GM19193 (cell line): Measurements from ENCODE around the gene TLCD5.

Experiments used
- POLR2A ChIP-seq: IDR thresholded peaks from 4 replicates; pipeline ENCODE4 v1.6.1; 2011; ENCODE audit not compliant: insufficient read depth, insufficient read length; ENCODE audit errors: extremely low read depth

Gene TLCD5

DNA sequence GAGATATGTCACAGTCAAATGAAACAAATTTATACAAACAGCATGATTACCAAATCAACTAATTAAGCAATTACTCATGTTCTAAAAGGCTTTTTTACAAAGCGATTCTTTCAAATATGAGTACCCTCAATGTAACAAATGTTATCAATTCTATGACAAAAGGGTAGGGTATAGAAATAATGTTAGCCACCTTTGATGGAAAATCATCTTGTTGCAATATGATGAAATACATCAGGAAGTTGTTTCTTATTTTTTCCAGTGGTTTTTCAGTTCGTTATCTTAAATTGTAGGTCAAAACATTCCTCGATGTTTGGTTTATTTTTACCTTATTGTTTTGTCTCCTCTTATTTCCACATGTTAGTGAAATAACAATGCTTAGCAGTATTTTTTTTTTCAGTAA, 17.6 kb downstream of the TLCD5 start:
- TF ChIP-seq POLR2A, result no peak

- no peak for TF ChIP-seq POLR2A
Measured at GRCh38 chr11:120343429-120343828, 18.3 kb downstream of the TLCD5 start.

- no peak for TF ChIP-seq POLR2A
Measured at GRCh38 chr11:120344302-120345004, 19.4 kb downstream of the TLCD5 start.

DNA sequence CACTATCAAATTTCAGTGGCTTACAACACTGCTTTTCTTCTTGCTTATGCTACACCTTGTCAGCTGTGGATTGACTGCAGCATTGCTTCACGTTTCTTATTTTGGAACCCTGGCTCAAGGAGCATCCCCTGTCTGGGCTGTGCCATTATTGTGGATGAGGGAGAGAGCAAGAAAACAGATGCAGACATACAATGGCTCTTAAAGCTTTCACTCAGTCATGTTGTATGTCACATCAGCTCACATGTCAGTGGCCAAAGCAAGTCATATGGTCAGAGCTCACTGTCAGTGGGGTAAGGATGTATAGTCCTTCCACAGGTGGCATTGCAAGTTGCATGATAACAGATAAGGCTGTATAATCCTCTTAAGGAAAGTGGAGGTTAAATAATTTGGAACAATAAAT, 21.1 kb downstream of the TLCD5 start:
- TF ChIP-seq POLR2A, result no peak

DNA sequence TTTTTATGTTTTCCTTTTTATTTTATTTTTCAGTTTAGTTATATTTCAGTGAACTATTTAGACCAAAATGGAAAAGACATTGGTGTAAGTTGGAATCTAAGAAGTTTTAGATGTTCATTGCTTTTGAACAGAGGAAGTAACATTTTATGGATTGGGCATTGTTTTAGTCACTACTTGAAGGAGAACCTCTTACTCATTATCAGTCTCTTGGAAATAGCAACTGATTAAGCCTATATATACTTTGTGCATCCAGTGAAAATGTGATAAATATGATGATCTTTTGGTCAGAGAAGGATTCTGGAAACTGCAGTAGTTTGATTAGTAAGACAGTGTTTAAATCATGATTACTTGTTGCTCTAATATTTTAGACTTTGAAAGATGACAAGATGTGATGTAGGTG, 25.5 kb downstream of the TLCD5 start:
- TF ChIP-seq POLR2A, result no peak

GRCh38 chr11:120352405-120352804, 27.3 kb downstream of the TLCD5 start:
- no peak for TF ChIP-seq POLR2A

- no peak for TF ChIP-seq POLR2A
Measured at GRCh38 chr11:120354068-120354467, 29.0 kb downstream of the TLCD5 start.

DNA sequence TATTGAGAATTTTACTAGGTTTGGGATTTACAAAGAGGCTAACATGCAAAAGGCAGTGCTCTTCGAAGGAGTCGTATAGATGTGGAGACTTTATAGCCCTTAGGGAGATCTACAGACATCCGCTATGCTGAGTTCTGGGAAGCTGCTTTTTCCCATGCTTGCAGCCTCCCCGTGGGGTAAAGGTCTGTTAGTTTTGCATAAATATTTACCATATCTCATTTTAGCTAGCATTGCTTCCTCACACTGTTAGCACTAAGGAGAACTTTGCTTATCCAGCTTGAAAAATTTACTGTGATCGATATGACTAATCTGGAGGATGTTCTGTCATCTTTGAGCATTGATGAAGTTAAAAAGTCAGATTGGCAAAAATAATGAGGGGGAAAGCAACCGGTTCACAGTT, 29.7 kb downstream of the TLCD5 start:
- no peak for TF ChIP-seq POLR2A

GRCh38 chr11:120357620-120358019, 32.5 kb downstream of the TLCD5 start:
- no peak for TF ChIP-seq POLR2A

DNA sequence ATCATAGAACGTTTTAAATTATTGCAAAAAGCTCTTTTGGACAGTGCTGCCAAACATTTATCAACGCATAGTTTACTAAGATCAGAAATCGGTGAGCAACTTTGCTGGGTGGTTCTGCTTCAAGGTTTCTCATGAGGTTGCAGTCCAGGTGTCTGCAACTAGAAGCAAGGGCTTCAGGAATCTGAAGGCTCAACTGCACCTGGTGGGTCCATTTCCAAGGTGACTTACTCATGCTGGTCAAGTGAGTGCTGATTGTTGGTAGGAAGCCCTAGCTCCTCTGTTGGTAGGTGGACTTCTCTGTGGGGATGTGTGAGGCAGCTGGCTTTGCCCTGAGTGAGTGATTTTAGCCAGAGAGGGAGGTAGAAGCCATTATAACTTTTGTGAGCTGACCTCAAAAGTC, 33.6 kb downstream of the TLCD5 start:
- TF ChIP-seq POLR2A, result no peak

DNA sequence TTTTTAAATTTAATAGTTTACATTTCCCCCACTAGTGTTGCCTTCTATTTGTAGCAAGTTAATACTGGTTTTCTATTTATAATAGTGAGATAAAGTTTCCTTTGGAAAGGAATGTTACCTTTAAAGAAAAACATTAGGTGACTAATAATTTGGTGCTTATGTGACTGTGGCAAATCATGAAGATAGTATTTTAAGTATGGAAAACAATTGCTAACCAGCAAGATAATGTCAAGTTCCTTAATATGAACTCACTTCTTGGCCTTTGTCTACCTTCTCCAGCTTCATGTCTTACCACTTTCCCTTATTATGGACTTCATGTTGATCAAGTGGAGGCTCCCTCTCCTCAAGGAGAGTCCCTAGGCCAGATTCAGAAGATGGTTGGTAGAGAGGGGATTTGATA, 38.3 kb downstream of the TLCD5 start:
- TF ChIP-seq POLR2A, result no peak

- no peak for TF ChIP-seq POLR2A
Measured at GRCh38 chr11:120365512-120365911, 40.4 kb downstream of the TLCD5 start.

DNA sequence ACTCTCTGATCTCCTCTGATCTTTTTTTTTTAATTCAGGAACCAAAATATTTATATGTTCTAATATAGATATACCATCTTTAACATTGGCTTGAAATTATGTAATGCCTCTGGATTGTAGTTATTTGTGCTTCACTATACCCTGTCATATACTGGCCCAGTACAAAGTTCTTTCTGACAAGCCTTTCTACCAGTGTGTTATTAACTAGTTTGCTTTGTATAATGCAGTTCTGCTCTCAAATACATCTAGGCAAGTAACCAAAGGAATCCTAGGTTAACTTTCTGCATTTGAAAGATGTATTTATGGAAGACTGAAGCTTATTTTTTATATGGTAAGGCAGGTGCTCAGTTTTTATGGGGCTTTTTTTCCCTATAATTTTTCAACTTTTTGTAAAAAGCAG, 47.2 kb downstream of the TLCD5 start:
- TF ChIP-seq POLR2A, result no peak

DNA sequence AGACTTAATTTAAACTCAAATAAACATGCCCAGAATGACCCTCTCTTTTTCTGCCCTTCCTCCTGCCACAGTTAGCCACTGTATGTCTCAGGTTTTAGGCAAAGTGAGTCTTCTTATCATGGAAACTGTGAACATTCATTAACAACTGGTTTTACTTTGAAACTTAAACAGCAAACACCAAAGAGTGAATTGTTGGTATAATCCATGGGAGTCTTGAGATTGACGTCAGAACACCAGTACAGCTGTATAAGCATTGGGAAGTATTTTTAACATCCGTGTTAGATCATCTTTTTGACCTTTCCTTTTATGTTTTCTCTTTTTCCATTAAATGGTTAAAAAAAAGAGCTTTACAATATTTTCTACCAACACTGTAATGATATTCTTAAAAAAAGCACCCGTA, 50.0 kb downstream of the TLCD5 start:
- TF ChIP-seq POLR2A, result no peak

DNA sequence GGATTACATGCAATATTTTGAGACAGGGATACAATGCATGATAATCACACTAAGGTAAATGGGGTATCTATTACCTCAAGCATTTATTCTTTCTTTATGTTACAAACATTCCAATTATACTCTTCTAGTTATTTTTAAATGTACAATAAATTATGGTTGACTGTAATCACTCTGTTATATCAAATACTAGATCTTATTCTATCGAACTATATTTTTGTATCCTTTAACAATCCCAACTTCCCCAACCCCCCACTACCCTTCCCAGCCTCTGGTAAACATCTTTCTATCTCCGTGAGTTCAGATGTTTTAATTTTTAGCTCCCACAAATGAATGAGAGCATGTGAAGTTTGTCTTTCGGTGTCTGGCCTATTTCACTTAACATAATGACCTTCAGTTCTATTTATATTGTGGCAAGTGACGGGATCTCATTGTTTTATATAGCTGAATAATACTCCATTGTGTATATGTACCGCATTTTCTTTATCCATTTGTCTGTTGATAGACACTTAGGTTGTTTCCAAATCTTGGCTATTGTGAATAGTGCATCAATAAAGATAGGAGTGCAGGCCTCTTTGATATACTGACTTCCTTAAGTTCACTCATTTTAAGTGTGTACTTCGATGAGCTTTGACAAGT, 51.6 kb downstream of the TLCD5 start:
- no peak for TF ChIP-seq POLR2A

GRCh38 chr11:120378474-120378873, 53.4 kb downstream of the TLCD5 start:
- no peak for TF ChIP-seq POLR2A
